PC-3 (cell line): ENCODE measurements around the gene EMILIN1.

ENCODE experiments used
- CTCF ChIP-seq: fragments of 300-600 bp; sonication (generic); conservative IDR thresholded peaks from 2 replicates; pipeline ENCODE4 v1.5.1; 2017; ENCODE audit warnings: antibody characterized with exemption, low read depth, mild to moderate bottlenecking, low read length
- EZH2phosphoT487 ChIP-seq: fragments of 300-600 bp; sonication (generic); IDR thresholded peaks from 2 replicates; pipeline ENCODE4 v1.6.1; 2018; ENCODE audit warnings: mild to moderate bottlenecking, antibody characterized with exemption, low read length, borderline replicate concordance

- no peak for TF ChIP-seq CTCF
- no peak for TF ChIP-seq EZH2phosphoT487
Measured at GRCh38 chr2:27085062-27085672, 6.8 kb downstream of the EMILIN1 start.
